OCI-LY7 (cell line): ENCODE results near the gene STK11IP. TPM values are rescaled to one million over a fixed set of nuclear protein-coding genes. Genes with fewer than 3 reads are reported as not detected.

Experiments used
- BruUV-seq: library from RNA; stranded (reverse); fragments of 400-500 nt; replicated peaks from 2 replicates; lab custom pipeline; 2021; lab: Mats Ljungman, UMichigan
- CTCF ChIA-PET: fragments of 300-600 bp; sonication (Branson Sonifier 250); formaldehyde crosslinking; loops from one replicate; lab custom pipeline; 2022; ENCODE audit warnings: antibody characterized with exemption; ENCODE audit not compliant: unreplicated experiment; lab: Charles Lee
- POLR2A ChIA-PET: fragments of 300-600 bp; sonication (Branson Sonifier 250); formaldehyde crosslinking; loops from one replicate; lab custom pipeline; 2022; ENCODE audit warnings: antibody characterized with exemption; lab: Charles Lee
- DNase-seq: peaks from one replicate; pipeline ENCODE4 v3.0.0-alpha.2; 2015; ENCODE audit warnings: low spot score
- H2AFZ ChIP-seq: fragments of 200-600 bp; sonication (generic), shearing (Covaris generic); 2 replicates; pipeline ENCODE4 v1.6.1; 2014; ENCODE audit warnings: mild to moderate bottlenecking, antibody characterized with exemption, low read length, moderate library complexity
- H3K27ac ChIP-seq: fragments of 200-600 bp; sonication (generic); 2 replicates; pipeline ENCODE4 v1.5.1; 2014; ENCODE audit warnings: mixed run types, low read depth, mild to moderate bottlenecking, moderate library complexity, low read length, inconsistent platforms; ENCODE audit not compliant: poor library complexity, severe bottlenecking
- H3K36me3 ChIP-seq: fragments of 200-600 bp; sonication (generic); 2 replicates; pipeline ENCODE4 v1.6.1; 2014; ENCODE audit warnings: mild to moderate bottlenecking, antibody characterized with exemption, low read length, moderate library complexity, mixed read lengths; ENCODE audit not compliant: insufficient read depth
- H3K4me1 ChIP-seq: fragments of 200-600 bp; sonication (generic); 2 replicates; pipeline ENCODE4 v1.5.1; 2014; ENCODE audit warnings: mild to moderate bottlenecking, low read length; ENCODE audit not compliant: insufficient read depth, poor library complexity, severe bottlenecking
- H3K4me2 ChIP-seq: fragments of 200-600 bp; sonication (generic); 2 replicates; pipeline ENCODE4 v1.6.1; 2014; ENCODE audit warnings: mild to moderate bottlenecking, low read length
- H3K4me3 ChIP-seq: fragments of 200-600 bp; sonication (generic); 2 replicates; pipeline ENCODE4 v1.5.1; 2014; ENCODE audit warnings: mild to moderate bottlenecking, low read depth, low read length; ENCODE audit not compliant: poor library complexity, severe bottlenecking
- H3K79me2 ChIP-seq: fragments of 200-600 bp; sonication (generic); 2 replicates; pipeline ENCODE4 v1.6.1; 2016; ENCODE audit warnings: low read depth, mild to moderate bottlenecking, low read length, moderate library complexity, mixed read lengths; ENCODE audit not compliant: insufficient read depth
- H3K9me2 ChIP-seq: fragments of 200-600 bp; sonication (generic); 2 replicates; pipeline ENCODE4 v1.6.1; 2016; ENCODE audit warnings: mild to moderate bottlenecking, low read length, mixed read lengths; ENCODE audit not compliant: insufficient read depth
- H3K9me3 ChIP-seq: fragments of 200-600 bp; sonication (generic); 2 replicates; pipeline ENCODE4 v1.6.1; 2014; ENCODE audit warnings: mild to moderate bottlenecking, mixed run types, low read length, mixed read lengths
- H4K20me1 ChIP-seq: fragments of 200-600 bp; sonication (generic); 2 replicates; pipeline ENCODE4 v1.6.1; 2014; ENCODE audit warnings: mild to moderate bottlenecking, antibody characterized with exemption, low read length, moderate library complexity, mixed read lengths; ENCODE audit not compliant: insufficient read depth
- CTCF ChIP-seq: fragments of 200-600 bp; sonication (generic); conservative IDR thresholded peaks from 2 replicates; pipeline ENCODE4 v1.5.1; 2014; ENCODE audit warnings: mild to moderate bottlenecking, antibody characterized with exemption, low read length, moderate library complexity, mixed read lengths
- EZH2phosphoT487 ChIP-seq: fragments of 200-600 bp; sonication (generic); IDR thresholded peaks from 2 replicates; pipeline ENCODE4 v1.6.1; 2018; ENCODE audit warnings: low read depth, borderline replicate concordance, mild to moderate bottlenecking, mixed run types, antibody characterized with exemption, low read length, moderate library complexity, mixed read lengths
- intact Hi-C: fragments of 100-400 bp; cut with micrococcal nuclease; formaldehyde crosslinking; loops from one replicate; pipeline ENCODE4 v1.10.0; 2022; ENCODE audit not compliant: unreplicated experiment
- total RNA-seq, 2 experiments: library from RNA; depleted of rRNA in 1 of 2; stranded (reverse); fragments of >200 nt in 1 of 2; shearing (Covaris generic) in 1 of 2; gene quantifications; 2 replicates each; pipeline ENCODE4 v1.2.3, GENCODE V29; 2014 to 2022

The STK11IP gene
- total RNA-seq, 2 experiments from 2014 or later, result 26.5 to 37.6 TPM

DNA sequence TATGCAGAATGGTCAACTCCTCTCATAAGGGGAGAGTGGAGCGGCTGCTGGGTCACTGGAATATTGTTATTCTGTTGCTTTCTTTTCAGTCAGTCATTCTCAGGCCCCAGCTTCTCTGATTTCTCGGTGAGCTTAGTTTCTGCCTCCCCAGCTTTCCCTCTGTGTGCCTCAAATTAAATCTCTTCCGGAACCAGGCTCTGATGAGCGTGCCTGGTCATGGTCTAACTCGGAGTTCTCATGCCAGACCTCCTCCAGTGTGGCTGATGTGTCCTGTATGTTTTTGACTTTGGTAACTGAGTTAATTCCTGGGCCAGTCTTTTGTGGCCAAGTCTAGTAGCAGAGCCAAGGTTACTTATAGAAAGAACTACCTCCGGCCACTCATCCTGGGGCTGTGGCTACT is 4.9 kb upstream of the STK11IP start:
- CTCF ChIA-PET, result no interaction called here
- BruUV-seq, result no TSS peak
- H3K9me3 ChIP-seq, result no peaks in the 10 kb centered on the region
- H3K4me2 ChIP-seq, result no peak overlapping the region
- H3K27ac ChIP-seq, result no peak overlapping the region
- no peaks in the 10 kb centered on the region for H3K36me3 ChIP-seq
- no peaks in the 10 kb centered on the region for H3K9me2 ChIP-seq
- H3K4me3 ChIP-seq, result no peak overlapping the region
- DNase-seq, result no peak
- intact Hi-C loops, result no loop called here
- H2AFZ ChIP-seq, result no peak overlapping the region
- POLR2A ChIA-PET, result no interaction called here
- H4K20me1 ChIP-seq, result no peaks in the 10 kb centered on the region
- no peaks in the 10 kb centered on the region for H3K79me2 ChIP-seq
- TF ChIP-seq EZH2phosphoT487, result no peak
- no peak for TF ChIP-seq CTCF
- H3K4me1 ChIP-seq, result peaks cover 7% of the 10 kb centered on the region

DNA sequence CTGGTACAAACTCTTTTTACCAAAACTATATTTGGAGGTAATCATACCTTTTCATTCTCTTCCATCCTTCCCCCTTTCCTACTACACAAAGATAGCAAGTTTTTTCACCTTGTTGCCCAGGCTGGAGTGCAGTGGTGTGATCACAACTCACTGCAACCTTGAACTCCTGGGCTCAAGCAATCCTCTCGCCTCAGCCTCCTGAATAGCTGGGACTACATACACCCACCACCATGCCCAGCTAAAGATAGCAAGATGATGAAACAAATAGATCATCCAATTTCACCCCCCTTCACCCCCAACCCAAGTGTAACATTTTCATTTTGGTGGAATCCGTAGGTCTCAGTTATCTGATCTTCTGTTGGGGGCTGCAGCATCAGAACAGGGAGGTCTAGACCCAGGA is 4.5 kb upstream of the STK11IP start:
- BruUV-seq, result no TSS peak
- peaks cover 8% of the 10 kb centered on the region for H3K4me1 ChIP-seq
- TF ChIP-seq CTCF (no peak), EZH2phosphoT487 (no peak)
- H3K36me3 ChIP-seq, result no peaks in the 10 kb centered on the region
- H3K9me2 ChIP-seq, result no peaks in the 10 kb centered on the region
- intact Hi-C loops, result no loop called here
- ChIA-PET CTCF (no interaction called here), POLR2A (no interaction called here)
- no peaks in the 10 kb centered on the region for H3K9me3 ChIP-seq
- no peak overlapping the region for H3K27ac ChIP-seq
- no peak overlapping the region for H2AFZ ChIP-seq
- no peak overlapping the region for H3K4me3 ChIP-seq
- no peak for DNase-seq
- H3K79me2 ChIP-seq, result peaks cover under 1% of the 10 kb centered on the region; the same call in 1 of the 2 replicates
- H3K4me2 ChIP-seq, result no peak overlapping the region
- no peaks in the 10 kb centered on the region for H4K20me1 ChIP-seq

GRCh38 chr2:219595256-219595655 is 2.4 kb upstream of the STK11IP start:
- Histone ChIP-seq H3K9me3 (no peaks in the 10 kb centered on the region), H3K9me2 (no peaks in the 10 kb centered on the region), H3K27ac (no peak overlapping the region), H4K20me1 (no peaks in the 10 kb centered on the region), H3K4me3 (no peak overlapping the region), H3K4me1 (peaks cover 14% of the 10 kb centered on the region), H3K4me2 (no peak overlapping the region), H2AFZ (no peak overlapping the region), H3K79me2 (peaks cover 6% of the 10 kb centered on the region; the same call in 1 of the 2 replicates), H3K36me3 (no peaks in the 10 kb centered on the region)
- ChIA-PET POLR2A (interaction anchor here (0.6 to 1.2 kb wide), 4 partner anchors 14 to 495 kb away, joined by 4 to 7 read pairs (median 6); no protein-coding TSS in a partner anchor), CTCF (no interaction called here)
- no peak for TF ChIP-seq EZH2phosphoT487
- TF ChIP-seq CTCF, result no peak
- no peak for DNase-seq
- intact Hi-C loops, result loop anchor here (5.0 kb wide), 1 partner anchor 208 kb away; the partner anchor contains the start of gene DNPEP
- no TSS peak for BruUV-seq
